Natural killer cell (primary cell): ENCODE measurements around the gene MYO1G. TPM values are rescaled to one million over a fixed set of nuclear protein-coding genes. Genes with fewer than 3 reads are reported as not detected.

ENCODE experiments used
- ATAC-seq, 3 donors: fragments of 150-1000 bp in 2 of 3; fragments of 200-7000 bp in 1 of 3; cut with Tn5 transposase; 1 replicate in 1 of 3; 2 replicates in 2 of 3; pipeline ENCODE4 v1.10.0; 2021; ENCODE audit warnings: mild to moderate bottlenecking in 2 of 3, moderate library complexity in 2 of 3
- DNase-seq, 2 donors: peaks; one replicate each; pipeline versions ENCODE4 v3.0.0 to v3.0.0-alpha.2; 2013 to 2021; ENCODE audit warnings: mixed read lengths in 1 of 2
- H3K27ac ChIP-seq: one replicate; pipeline ENCODE4 v1.5.1; 2013; ENCODE audit warnings: mild to moderate bottlenecking, low read length
- H3K27me3 ChIP-seq: one replicate; pipeline ENCODE4 v1.6.1; 2013; ENCODE audit warnings: low read length; ENCODE audit not compliant: control insufficient read depth, insufficient read depth
- H3K36me3 ChIP-seq: one replicate; pipeline ENCODE4 v1.6.1; 2013; ENCODE audit warnings: low read length; ENCODE audit not compliant: control insufficient read depth, insufficient read depth
- H3K4me1 ChIP-seq: one replicate; pipeline ENCODE4 v1.6.1; 2013; ENCODE audit warnings: low read length; ENCODE audit not compliant: control insufficient read depth, insufficient read depth
- H3K4me3 ChIP-seq: one replicate; pipeline ENCODE4 v1.5.1; 2013; ENCODE audit warnings: low read length
- H3K9me3 ChIP-seq: one replicate; pipeline ENCODE4 v1.6.1; 2013; ENCODE audit warnings: low read length; ENCODE audit not compliant: control insufficient read depth, insufficient read depth
- H3K27ac Mint-ChIP-seq, 2 donors: one replicate each; pipeline ENCODE4 v1.8.0; 2022; ENCODE audit warnings: mild to moderate bottlenecking in 2 of 2, mixed read lengths in 2 of 2, moderate library complexity in 1 of 2
- H3K27me3 Mint-ChIP-seq, 2 donors: one replicate each; pipeline ENCODE4 v1.8.0; 2022; ENCODE audit warnings: low read depth in 2 of 2, mixed read lengths in 2 of 2
- H3K36me3 Mint-ChIP-seq: one replicate; pipeline ENCODE4 v1.8.0; 2022; ENCODE audit warnings: mixed read lengths
- H3K4me1 Mint-ChIP-seq, 2 donors: one replicate each; pipeline ENCODE4 v1.8.0; 2022; ENCODE audit warnings: mixed read lengths in 2 of 2
- H3K4me3 Mint-ChIP-seq: one replicate; pipeline ENCODE4 v1.8.0; 2022; ENCODE audit warnings: mild to moderate bottlenecking, moderate library complexity, mixed read lengths
- H3K9me3 Mint-ChIP-seq, 2 donors: one replicate each; pipeline ENCODE4 v1.8.0; 2022; ENCODE audit warnings: mixed read lengths in 2 of 2
- whole genome bisulfite sequencing: methylation state at CpG from one replicate; pipeline ENCODE4 v1.1.7; 2013; ENCODE audit warnings: missing lambda C conversion rate; ENCODE audit not compliant: insufficient coverage; 5-methylcytosine and 5-hydroxymethylcytosine counted together
- intact Hi-C: fragments of 100-400 bp; cut with micrococcal nuclease; formaldehyde crosslinking; loops from one replicate; pipeline ENCODE4 v1.14.2; 2022
- total RNA-seq, 4 donors: library from RNA; stranded (reverse); fragments of 120-200 nt in 1 of 4; gene quantifications; one replicate each; pipeline versions ENCODE4 v1.2.3 to v1.2.4, GENCODE V29; 2013 to 2022
- TF ChIP-seq, protein P1 (sequence below): fragments of 200-600 bp; IDR thresholded peaks from one replicate; pipeline ENCODE4 v1.8.0; 2022; ENCODE audit warnings: antibody characterized with exemption

Gene MYO1G
- total RNA-seq, 3 donors from 2014 or later (not counting 1 experiment from before 2014, with no cell fraction given): 371 to 470 (median 429) TPM

DNA sequence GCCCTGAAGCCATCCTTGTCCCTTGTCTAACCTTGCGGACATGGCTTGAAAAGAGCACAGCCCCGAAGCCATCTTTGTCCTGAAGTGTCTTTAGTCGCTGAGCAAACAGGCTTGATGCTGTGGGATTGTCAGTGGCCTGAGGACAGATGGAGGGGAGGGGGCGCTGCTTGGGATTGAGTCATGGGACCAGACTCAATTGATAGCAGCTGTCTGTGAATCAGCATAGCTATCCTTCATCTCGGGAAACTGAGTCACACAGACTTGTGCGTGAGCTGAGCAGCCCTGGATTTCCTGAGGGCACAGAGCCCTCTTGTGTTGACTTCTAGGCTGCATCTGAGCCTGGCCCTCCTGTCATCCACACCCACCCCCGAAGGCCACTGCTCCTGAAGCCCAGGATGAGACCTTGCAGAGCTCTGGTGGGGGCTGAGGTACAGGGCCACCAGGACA, 14.4 kb downstream of the MYO1G start:
- Mint-ChIP-seq H3K4me1 (peaks cover 16 to 19% of the 10 kb centered on the region in 2 donors), H3K27me3 (no peaks in the 10 kb centered on the region), H3K27ac (peak overlapping the region in 1 of 2 donors; percentile 61), H3K4me3 (no peak overlapping the region), H3K9me3 (no peaks in the 10 kb centered on the region), H3K36me3 (no peaks in the 10 kb centered on the region)
- Histone ChIP-seq H3K36me3 (peaks cover 64% of the 10 kb centered on the region), H3K27me3 (no peaks in the 10 kb centered on the region), H3K4me3 (no peak overlapping the region), H3K27ac (no peak overlapping the region), H3K4me1 (peaks cover 12% of the 10 kb centered on the region), H3K9me3 (no peaks in the 10 kb centered on the region)
- peak in 1 of 2 donors; percentile 42 for DNase-seq
- no peak for ATAC-seq
- TF ChIP-seq, protein P1, sequence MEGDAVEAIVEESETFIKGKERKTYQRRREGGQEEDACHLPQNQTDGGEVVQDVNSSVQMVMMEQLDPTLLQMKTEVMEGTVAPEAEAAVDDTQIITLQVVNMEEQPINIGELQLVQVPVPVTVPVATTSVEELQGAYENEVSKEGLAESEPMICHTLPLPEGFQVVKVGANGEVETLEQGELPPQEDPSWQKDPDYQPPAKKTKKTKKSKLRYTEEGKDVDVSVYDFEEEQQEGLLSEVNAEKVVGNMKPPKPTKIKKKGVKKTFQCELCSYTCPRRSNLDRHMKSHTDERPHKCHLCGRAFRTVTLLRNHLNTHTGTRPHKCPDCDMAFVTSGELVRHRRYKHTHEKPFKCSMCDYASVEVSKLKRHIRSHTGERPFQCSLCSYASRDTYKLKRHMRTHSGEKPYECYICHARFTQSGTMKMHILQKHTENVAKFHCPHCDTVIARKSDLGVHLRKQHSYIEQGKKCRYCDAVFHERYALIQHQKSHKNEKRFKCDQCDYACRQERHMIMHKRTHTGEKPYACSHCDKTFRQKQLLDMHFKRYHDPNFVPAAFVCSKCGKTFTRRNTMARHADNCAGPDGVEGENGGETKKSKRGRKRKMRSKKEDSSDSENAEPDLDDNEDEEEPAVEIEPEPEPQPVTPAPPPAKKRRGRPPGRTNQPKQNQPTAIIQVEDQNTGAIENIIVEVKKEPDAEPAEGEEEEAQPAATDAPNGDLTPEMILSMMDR: no peak
- intact Hi-C loops: no loop called here
- 90% methylated on average over 7 of the region's 7 CpGs for WGBS

- Histone ChIP-seq H3K4me1 (peaks cover 15% of the 10 kb centered on the region), H3K9me3 (no peaks in the 10 kb centered on the region), H3K4me3 (no peak overlapping the region), H3K27me3 (no peaks in the 10 kb centered on the region), H3K27ac (no peak overlapping the region), H3K36me3 (peaks cover 56% of the 10 kb centered on the region)
- Mint-ChIP-seq H3K4me1 (peaks cover 23 to 27% of the 10 kb centered on the region in 2 donors), H3K27me3 (no peaks in the 10 kb centered on the region), H3K27ac (peak overlapping the region in 1 of 2 donors; percentile 61), H3K9me3 (no peaks in the 10 kb centered on the region), H3K4me3 (no peak overlapping the region), H3K36me3 (no peaks in the 10 kb centered on the region)
- peak in 1 of 2 donors; percentile 22 for DNase-seq
- TF ChIP-seq, protein P1: no peak
- ATAC-seq: no peak
- intact Hi-C loops: no loop called here
- 94% methylated on average over 23 of the region's 24 CpGs for WGBS
Observed at GRCh38 chr7:44963364-44964290, 15.2 kb downstream of the MYO1G start.

DNA sequence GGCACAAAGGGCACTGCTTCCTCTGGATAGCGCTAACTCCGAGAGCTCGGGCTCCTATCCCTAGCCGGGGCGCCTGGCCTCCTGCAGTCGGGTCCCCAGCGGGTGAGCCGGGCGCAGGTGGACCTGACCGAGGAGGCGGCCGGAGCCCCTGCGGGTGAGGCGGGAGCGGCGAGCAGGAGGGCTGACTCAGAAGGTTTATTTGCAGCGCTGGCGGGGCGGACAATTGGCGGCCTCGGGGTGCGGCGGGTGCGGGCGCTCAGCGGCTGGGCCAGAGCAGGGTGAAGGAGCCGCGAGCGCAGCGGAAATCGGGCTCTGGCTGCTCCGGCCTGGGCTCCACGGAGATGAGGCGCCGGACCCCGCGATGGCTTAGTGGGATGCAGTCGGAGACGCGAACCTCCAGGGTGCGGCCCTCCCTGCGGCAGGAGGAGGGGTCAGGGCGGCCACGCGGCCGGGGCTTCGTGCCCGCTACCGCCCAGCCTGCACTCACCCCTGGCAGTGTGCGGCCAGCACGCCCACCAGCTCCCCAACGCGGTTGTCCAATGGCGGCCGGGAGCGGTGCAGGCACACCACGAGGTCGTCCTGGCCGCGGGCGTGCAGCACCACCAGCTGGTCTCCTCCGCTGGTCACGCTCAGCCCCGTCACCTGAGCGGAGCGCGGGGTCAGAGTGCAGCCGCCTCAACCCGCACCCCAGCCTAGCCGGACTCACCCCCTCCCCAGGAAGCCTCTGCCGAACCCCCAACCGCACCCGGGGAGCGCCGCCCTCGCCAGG, 16.1 kb downstream of the MYO1G start:
- Mint-ChIP-seq H3K27ac (peak overlapping the region in 1 of 2 donors; percentile 95), H3K4me3 (no peak overlapping the region), H3K4me1 (peaks cover 21 to 23% of the 10 kb centered on the region in 2 donors), H3K9me3 (no peaks in the 10 kb centered on the region), H3K36me3 (no peaks in the 10 kb centered on the region), H3K27me3 (no peaks in the 10 kb centered on the region)
- H3K4me3 ChIP-seq: no peak overlapping the region
- DNase-seq (peak in 1 of 2 donors; percentile 25), ATAC-seq (no peak)
- intact Hi-C loops: no loop called here
- TF ChIP-seq, protein P1: no peak
- 91% methylated on average over 76 of the region's 76 CpGs for WGBS
- peaks cover 46% of the 10 kb centered on the region for H3K36me3 ChIP-seq
- peaks cover 15% of the 10 kb centered on the region for H3K4me1 ChIP-seq
- H3K27ac ChIP-seq: no peak overlapping the region
- H3K9me3 ChIP-seq: no peaks in the 10 kb centered on the region
- no peaks in the 10 kb centered on the region for H3K27me3 ChIP-seq
